IPS DF 6.9 (cell line): ENCODE data around the gene CCSER1.
"Not testable (repeated sequence)": the region's sequence is repeated elsewhere in the genome, so short reads cannot be mapped to it uniquely, and the experiment has no call there.

ENCODE experiments used
- DNase-seq: peaks from one replicate; pipeline ENCODE4 v3.0.0-alpha.2; 2013; ENCODE audit warnings: low read depth, low spot score
- H3K27ac ChIP-seq: one replicate; pipeline ENCODE4 v1.5.1; 2013; ENCODE audit warnings: low read length, control low read depth
- H3K27me3 ChIP-seq: 2 replicates; pipeline ENCODE4 v1.6.1; 2013; ENCODE audit warnings: mild to moderate bottlenecking, low read length; ENCODE audit not compliant: control insufficient read depth, insufficient read depth
- H3K36me3 ChIP-seq: 2 replicates; pipeline ENCODE4 v1.6.1; 2013; ENCODE audit warnings: low read length; ENCODE audit not compliant: control insufficient read depth, insufficient read depth
- H3K4me1 ChIP-seq: 2 replicates; pipeline ENCODE4 v1.6.1; 2013; ENCODE audit warnings: low read length; ENCODE audit not compliant: control insufficient read depth, insufficient read depth
- H3K4me3 ChIP-seq: 2 replicates; pipeline ENCODE4 v1.5.1; 2013; ENCODE audit warnings: mild to moderate bottlenecking, low read length
- H3K9me3 ChIP-seq: 2 replicates; pipeline ENCODE4 v1.6.1; 2013; ENCODE audit warnings: low read length, inconsistent platforms; ENCODE audit not compliant: control insufficient read depth, insufficient read depth
- WGBS: extraction: QIAGEN DNeasy Blood & Tissue Kit; methylation state at CpG from one replicate; pipeline ENCODE4 v1.1.7; 2013; ENCODE audit warnings: mixed read lengths, missing lambda C conversion rate; ENCODE audit not compliant: insufficient read length, insufficient coverage; 5-methylcytosine and 5-hydroxymethylcytosine counted together

The CCSER1 gene

GRCh38 chr4:91092398-91092980, 965.3 kb downstream of the CCSER1 start:
- no peak overlapping the region for H3K4me3 ChIP-seq
- no peaks in the 10 kb centered on the region for H3K36me3 ChIP-seq
- H3K27ac ChIP-seq = no peak overlapping the region
- no CpG with 5 or more reads among the region's 2 CpGs for WGBS
- H3K4me1 ChIP-seq = no peaks in the 10 kb centered on the region
- no peaks in the 10 kb centered on the region for H3K9me3 ChIP-seq
- no peaks in the 10 kb centered on the region for H3K27me3 ChIP-seq
- no peak for DNase-seq

GRCh38 chr4:91094220-91094619, 967.0 kb downstream of the CCSER1 start:
- DNase-seq, H3K4me3 ChIP-seq, H3K9me3 ChIP-seq, H3K27ac ChIP-seq, H3K27me3 ChIP-seq, H3K36me3 ChIP-seq, H3K4me1 ChIP-seq: not testable (repeated sequence)
- WGBS = no CpG with 5 or more reads among the region's 5 CpGs

GRCh38 chr4:91099666-91100065, 972.5 kb downstream of the CCSER1 start:
- DNase-seq = no peak

GRCh38 chr4:91108751-91109150, 981.6 kb downstream of the CCSER1 start:
- Histone ChIP-seq H3K4me3 (no peak overlapping the region), H3K4me1 (no peaks in the 10 kb centered on the region), H3K36me3 (no peaks in the 10 kb centered on the region), H3K27ac (no peak overlapping the region), H3K27me3 (no peaks in the 10 kb centered on the region), H3K9me3 (no peaks in the 10 kb centered on the region)
- no CpG with 5 or more reads among the region's 3 CpGs for WGBS
- DNase-seq = no peak

More at GRCh38 chr4:91099666-91100065, 972.5 kb downstream of the CCSER1 start:
- no peaks in the 10 kb centered on the region for H3K36me3 ChIP-seq
- no peak overlapping the region for H3K27ac ChIP-seq
- no peaks in the 10 kb centered on the region for H3K4me1 ChIP-seq
- no peaks in the 10 kb centered on the region for H3K27me3 ChIP-seq
- no peak overlapping the region for H3K4me3 ChIP-seq
- no peaks in the 10 kb centered on the region for H3K9me3 ChIP-seq

GRCh38 chr4:91111556-91111955, 984.4 kb downstream of the CCSER1 start:
- H3K9me3 ChIP-seq = no peaks in the 10 kb centered on the region
- no peaks in the 10 kb centered on the region; the same call in 1 of the 2 replicates for H3K4me1 ChIP-seq
- no peak overlapping the region for H3K4me3 ChIP-seq
- H3K27me3 ChIP-seq = no peaks in the 10 kb centered on the region
- DNase-seq = no peak
- no peak overlapping the region for H3K27ac ChIP-seq
- WGBS = no CpG with 5 or more reads among the region's 1 CpG
- no peaks in the 10 kb centered on the region for H3K36me3 ChIP-seq

- Histone ChIP-seq H3K4me3 (no peak overlapping the region), H3K4me1 (no peaks in the 10 kb centered on the region; the same call in 1 of the 2 replicates), H3K27me3 (no peaks in the 10 kb centered on the region), H3K36me3 (no peaks in the 10 kb centered on the region), H3K9me3 (no peaks in the 10 kb centered on the region), H3K27ac (no peak overlapping the region)
- DNase-seq = peak; percentile 61
- no CpG with 5 or more reads among the region's 4 CpGs for WGBS
Measured at GRCh38 chr4:91113130-91113706, 986.0 kb downstream of the CCSER1 start.

- Histone ChIP-seq H3K4me3 (no peak overlapping the region), H3K36me3 (no peaks in the 10 kb centered on the region), H3K27ac (no peak overlapping the region), H3K4me1 (no peaks in the 10 kb centered on the region; the same call in 1 of the 2 replicates), H3K9me3 (no peaks in the 10 kb centered on the region), H3K27me3 (no peaks in the 10 kb centered on the region)
- no CpG with 5 or more reads among the region's 4 CpGs for WGBS
- DNase-seq = no peak
Measured at GRCh38 chr4:91114386-91114785, 987.2 kb downstream of the CCSER1 start.

GRCh38 chr4:91116861-91117260, 989.7 kb downstream of the CCSER1 start:
- no peak overlapping the region for H3K27ac ChIP-seq
- no peaks in the 10 kb centered on the region for H3K36me3 ChIP-seq
- no peak overlapping the region for H3K4me3 ChIP-seq
- no peaks in the 10 kb centered on the region for H3K9me3 ChIP-seq
- no peak for DNase-seq
- no peaks in the 10 kb centered on the region for H3K27me3 ChIP-seq
- no peaks in the 10 kb centered on the region; the same call in 1 of the 2 replicates for H3K4me1 ChIP-seq

- no peak for DNase-seq
- no peaks in the 10 kb centered on the region for H3K36me3 ChIP-seq
- H3K27me3 ChIP-seq = no peaks in the 10 kb centered on the region
- H3K27ac ChIP-seq = no peak overlapping the region
- H3K4me3 ChIP-seq = no peak overlapping the region
- H3K9me3 ChIP-seq = no peaks in the 10 kb centered on the region
- H3K4me1 ChIP-seq = no peaks in the 10 kb centered on the region; the same call in 1 of the 2 replicates
Measured at GRCh38 chr4:91118597-91118996, 991.4 kb downstream of the CCSER1 start.

GRCh38 chr4:91123742-91124141, 996.5 kb downstream of the CCSER1 start:
- Histone ChIP-seq H3K36me3 (no peaks in the 10 kb centered on the region), H3K4me3 (no peak overlapping the region), H3K27ac (no peak overlapping the region), H3K27me3 (no peaks in the 10 kb centered on the region), H3K4me1 (no peaks in the 10 kb centered on the region), H3K9me3 (no peaks in the 10 kb centered on the region)
- no peak for DNase-seq

- Histone ChIP-seq H3K9me3 (no peaks in the 10 kb centered on the region), H3K27ac (no peak overlapping the region), H3K4me3 (no peak overlapping the region), H3K36me3 (no peaks in the 10 kb centered on the region), H3K4me1 (no peaks in the 10 kb centered on the region), H3K27me3 (no peaks in the 10 kb centered on the region)
- DNase-seq = no peak
- WGBS = no CpG with 5 or more reads among the region's 2 CpGs
Measured at GRCh38 chr4:91127192-91127591, 1000.0 kb downstream of the CCSER1 start.
